Neural progenitor cell (in vitro differentiated cells): ENCODE results near the gene UAP1. TPM values are rescaled to one million over a fixed set of nuclear protein-coding genes. Genes with fewer than 3 reads are reported as not detected.

Experiments
- DNase-seq: peaks from one replicate; pipeline ENCODE4 v3.0.0-alpha.2; 2016; ENCODE audit warnings: low spot score
- H2AFZ ChIP-seq: fragments of 200-600 bp; sonication (generic); replicated peaks from 2 replicates; pipeline ENCODE4 v1.6.1; 2016; ENCODE audit warnings: antibody characterized with exemption
- H3F3A ChIP-seq: fragments of 200-600 bp; sonication (generic); 2 replicates; pipeline ENCODE4 v1.6.1; 2016; ENCODE audit warnings: antibody characterized with exemption, low read depth
- H3K27ac ChIP-seq: fragments of 200-600 bp; sonication (generic); 2 replicates; pipeline ENCODE4 v1.5.1; 2016; ENCODE audit warnings: mild to moderate bottlenecking
- H3K27me3 ChIP-seq: fragments of 200-600 bp; sonication (generic); 2 replicates; pipeline ENCODE4 v1.6.1; 2016; ENCODE audit warnings: mild to moderate bottlenecking, moderate library complexity
- H3K36me3 ChIP-seq: fragments of 200-600 bp; sonication (generic); 2 replicates; pipeline ENCODE4 v1.5.1; 2016
- H3K4me1 ChIP-seq: fragments of 200-600 bp; sonication (generic); 2 replicates; pipeline ENCODE4 v1.6.1; 2016; ENCODE audit warnings: mixed run types
- H3K4me2 ChIP-seq: fragments of 200-600 bp; sonication (generic); 2 replicates; pipeline ENCODE4 v1.6.1; 2016
- H3K4me3 ChIP-seq: fragments of 200-600 bp; sonication (generic); 2 replicates; pipeline ENCODE4 v1.5.1; 2016
- H3K79me2 ChIP-seq: fragments of 200-600 bp; sonication (generic); 2 replicates; pipeline ENCODE4 v1.6.1; 2016; ENCODE audit warnings: low read depth
- H3K9ac ChIP-seq: fragments of 200-600 bp; sonication (generic); 2 replicates; pipeline ENCODE4 v1.6.1; 2016
- H3K9me3 ChIP-seq: fragments of 200-600 bp; sonication (generic); 2 replicates; pipeline ENCODE4 v1.5.1; 2016; ENCODE audit warnings: low read depth
- H4K20me1 ChIP-seq: fragments of 200-600 bp; sonication (generic); 2 replicates; pipeline ENCODE4 v1.6.1; 2016; ENCODE audit warnings: low read depth
- H3K27ac Mint-ChIP-seq: 3 replicates; pipeline ENCODE4 v1.8.0; 2021; ENCODE audit warnings: mixed read lengths
- H3K27me3 Mint-ChIP-seq: 2 replicates; pipeline ENCODE4 v1.8.0; 2022; ENCODE audit warnings: low read depth, mild to moderate bottlenecking, inconsistent platforms, moderate library complexity, mixed read lengths; ENCODE audit not compliant: insufficient read depth
- H3K36me3 Mint-ChIP-seq: 3 replicates; pipeline ENCODE4 v1.8.0; 2021; ENCODE audit warnings: mixed read lengths
- H3K4me1 Mint-ChIP-seq: 3 replicates; pipeline ENCODE4 v1.8.0; 2021; ENCODE audit warnings: mixed read lengths
- H3K4me3 Mint-ChIP-seq: 3 replicates; pipeline ENCODE4 v1.8.0; 2021; ENCODE audit warnings: mild to moderate bottlenecking, moderate library complexity, mixed read lengths
- H3K9me3 Mint-ChIP-seq: 3 replicates; pipeline ENCODE4 v1.8.0; 2020; ENCODE audit warnings: mixed read lengths
- CTCF ChIP-seq: fragments of 200-600 bp; sonication (generic); IDR thresholded peaks from 2 replicates; pipeline ENCODE4 v1.5.1; 2017; ENCODE audit warnings: antibody characterized with exemption, mild to moderate bottlenecking
- EZH2 ChIP-seq: fragments of 200-600 bp; sonication (generic); IDR thresholded peaks from 2 replicates; pipeline ENCODE4 v1.6.1; 2017; ENCODE audit warnings: antibody characterized with exemption, mild to moderate bottlenecking, moderate library complexity
- EZH2phosphoT487 ChIP-seq: fragments of 200-600 bp; sonication (generic); IDR thresholded peaks from 2 replicates; pipeline ENCODE4 v1.6.1; 2017; ENCODE audit warnings: antibody characterized with exemption
- total RNA-seq: library from RNA; depleted of rRNA; stranded (reverse); fragments of >200 nt; gene quantifications from 2 replicates; pipeline ENCODE4 v1.2.3, GENCODE V29; 2015; ENCODE audit warnings: low replicate concordance

Gene UAP1
- total RNA-seq, 1 donor from 2014 or later, result 57.1 TPM

GRCh38 chr1:162617513-162617912 is 56.0 kb downstream of the UAP1 start:
- Mint-ChIP-seq H3K27me3 (peaks cover 2% of the 10 kb centered on the region), H3K4me1 (peaks cover 7% of the 10 kb centered on the region)
- TF ChIP-seq CTCF (no peak), EZH2phosphoT487 (no peak), EZH2 (no peak)

GRCh38 chr1:162619076-162619475 is 57.6 kb downstream of the UAP1 start:
- Mint-ChIP-seq H3K36me3 (peaks cover 4% of the 10 kb centered on the region), H3K9me3 (peaks cover 18% of the 10 kb centered on the region), H3K4me3 (no peak overlapping the region), H3K27ac (no peak overlapping the region), H3K4me1 (no peaks in the 10 kb centered on the region), H3K27me3 (no peaks in the 10 kb centered on the region)
- no peak overlapping the region for H3K4me3 ChIP-seq
- no peaks in the 10 kb centered on the region for H3F3A ChIP-seq
- H3K4me1 ChIP-seq, result no peaks in the 10 kb centered on the region
- H3K27me3 ChIP-seq, result no peaks in the 10 kb centered on the region
- H2AFZ ChIP-seq, result no peak overlapping the region
- no peaks in the 10 kb centered on the region for H3K36me3 ChIP-seq
- no peak overlapping the region for H3K9ac ChIP-seq
- no peak overlapping the region for H3K27ac ChIP-seq
- no peak for DNase-seq
- H3K9me3 ChIP-seq, result peaks cover 20% of the 10 kb centered on the region
- no peak for TF ChIP-seq EZH2
- no peak for TF ChIP-seq CTCF
- TF ChIP-seq EZH2phosphoT487, result no peak
- H3K79me2 ChIP-seq, result no peaks in the 10 kb centered on the region
- H3K4me2 ChIP-seq, result no peak overlapping the region
- H4K20me1 ChIP-seq, result no peaks in the 10 kb centered on the region

More at GRCh38 chr1:162617513-162617912, 56.0 kb downstream of the UAP1 start:
- no peak overlapping the region for H3K27ac ChIP-seq
- H3K9me3 ChIP-seq, result peaks cover 20% of the 10 kb centered on the region
- DNase-seq, result no peak
- H2AFZ ChIP-seq, result no peak overlapping the region
- H3K27me3 ChIP-seq, result no peaks in the 10 kb centered on the region
- no peak overlapping the region for H3K9ac ChIP-seq
- peaks cover 4% of the 10 kb centered on the region for H3K36me3 Mint-ChIP-seq
- peaks cover 18% of the 10 kb centered on the region for H3K9me3 Mint-ChIP-seq
- no peaks in the 10 kb centered on the region for H3F3A ChIP-seq
- no peaks in the 10 kb centered on the region for H3K36me3 ChIP-seq
- H3K79me2 ChIP-seq, result no peaks in the 10 kb centered on the region
- H3K4me3 Mint-ChIP-seq, result no peak overlapping the region
- no peak overlapping the region for H3K4me2 ChIP-seq
- no peak overlapping the region for H3K4me3 ChIP-seq
- no peak overlapping the region for H3K27ac Mint-ChIP-seq
- H3K4me1 ChIP-seq, result no peaks in the 10 kb centered on the region
- H4K20me1 ChIP-seq, result no peaks in the 10 kb centered on the region

GRCh38 chr1:162621256-162621655 is 59.7 kb downstream of the UAP1 start:
- no peaks in the 10 kb centered on the region for H4K20me1 ChIP-seq
- no peak overlapping the region for H3K27ac ChIP-seq
- H2AFZ ChIP-seq, result no peak overlapping the region
- no peak overlapping the region for H3K9ac ChIP-seq
- Mint-ChIP-seq H3K4me3 (no peak overlapping the region), H3K27me3 (no peaks in the 10 kb centered on the region), H3K4me1 (no peaks in the 10 kb centered on the region), H3K36me3 (peaks cover 4% of the 10 kb centered on the region), H3K27ac (peak overlapping the region; percentile 44), H3K9me3 (peaks cover 18% of the 10 kb centered on the region)
- H3K4me3 ChIP-seq, result no peak overlapping the region
- H3F3A ChIP-seq, result no peaks in the 10 kb centered on the region
- no peaks in the 10 kb centered on the region for H3K36me3 ChIP-seq
- DNase-seq, result no peak
- peaks cover 16% of the 10 kb centered on the region for H3K9me3 ChIP-seq
- no peak overlapping the region for H3K4me2 ChIP-seq
- H3K4me1 ChIP-seq, result no peaks in the 10 kb centered on the region
- H3K27me3 ChIP-seq, result no peaks in the 10 kb centered on the region
- no peak for TF ChIP-seq EZH2phosphoT487
- TF ChIP-seq EZH2, result no peak
- no peaks in the 10 kb centered on the region for H3K79me2 ChIP-seq

GRCh38 chr1:162625679-162626078 is 64.2 kb downstream of the UAP1 start:
- TF ChIP-seq CTCF (no peak), EZH2phosphoT487 (no peak), EZH2 (no peak)
- H3K79me2 ChIP-seq, result no peaks in the 10 kb centered on the region
- no peak overlapping the region for H2AFZ ChIP-seq
- H3K36me3 ChIP-seq, result no peaks in the 10 kb centered on the region
- no peak overlapping the region for H3K4me2 ChIP-seq
- no peak overlapping the region for H3K27ac Mint-ChIP-seq
- no peaks in the 10 kb centered on the region for H4K20me1 ChIP-seq
- no peaks in the 10 kb centered on the region for H3K9me3 Mint-ChIP-seq
- no peaks in the 10 kb centered on the region for H3K9me3 ChIP-seq
- H3K4me3 Mint-ChIP-seq, result no peak overlapping the region
- H3F3A ChIP-seq, result no peaks in the 10 kb centered on the region
- H3K27ac ChIP-seq, result no peak overlapping the region
- H3K27me3 ChIP-seq, result no peaks in the 10 kb centered on the region
- no peaks in the 10 kb centered on the region for H3K4me1 Mint-ChIP-seq
- no peak overlapping the region for H3K4me3 ChIP-seq
- no peak overlapping the region for H3K9ac ChIP-seq
- no peaks in the 10 kb centered on the region for H3K36me3 Mint-ChIP-seq
- DNase-seq, result no peak
- no peaks in the 10 kb centered on the region for H3K4me1 ChIP-seq
- no peaks in the 10 kb centered on the region for H3K27me3 Mint-ChIP-seq
